ENCODE measurements around the gene BACE1.
"Not testable (repeated sequence)": the region's sequence is repeated elsewhere in the genome, so short reads cannot be mapped to it uniquely, and the experiment has no call there.

Gene BACE1

DNA sequence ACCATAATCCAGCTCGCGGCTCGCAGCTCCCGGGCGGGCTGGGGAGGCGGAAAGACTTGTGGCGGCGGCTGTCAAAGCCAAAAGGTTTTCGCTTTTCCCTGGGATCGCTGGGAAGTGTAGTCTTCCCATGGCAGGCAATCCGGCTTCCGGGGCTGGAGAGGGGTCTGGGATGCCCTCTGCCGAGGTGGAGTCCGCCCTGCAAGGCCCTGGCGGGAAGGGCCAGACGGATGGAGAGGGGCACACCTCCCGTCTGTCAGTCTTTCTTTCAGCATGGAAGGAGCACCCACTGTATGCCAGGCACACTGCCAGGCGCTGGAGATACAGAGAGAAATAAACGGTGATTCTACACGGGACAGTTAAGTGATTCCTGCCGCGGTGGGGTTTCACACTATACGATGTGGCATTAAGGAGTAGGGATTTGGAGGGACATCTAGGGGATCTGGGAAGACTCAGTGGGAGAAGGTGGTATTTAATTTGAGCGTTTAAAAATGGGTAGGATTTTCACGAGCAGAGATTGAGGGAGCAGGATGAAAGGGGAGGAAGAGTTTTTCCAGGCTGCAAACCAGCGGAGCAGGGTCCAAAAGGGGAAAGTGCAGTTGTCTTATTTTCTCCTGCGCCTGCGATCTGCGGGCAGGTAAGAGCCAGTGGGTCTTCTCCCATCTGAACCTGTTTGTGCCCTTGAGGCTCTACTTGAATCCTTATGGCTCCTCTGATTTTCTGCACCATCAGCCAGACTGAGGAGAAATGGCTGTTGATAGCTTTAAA, at the start of gene BACE1:
TSS of gene BACE1 (minus strand) at position 60 of the 765 bp plus-strand sequence. CDS start 461 bp downstream, outside the sequence.
- no peak for DNase-seq (ENCODE audit: low spot score)

- DNase-seq (ENCODE audit: low spot score): no peak
Measured at GRCh38 chr11:117361432-117361831, 45.4 kb upstream of the BACE1 start.

DNA sequence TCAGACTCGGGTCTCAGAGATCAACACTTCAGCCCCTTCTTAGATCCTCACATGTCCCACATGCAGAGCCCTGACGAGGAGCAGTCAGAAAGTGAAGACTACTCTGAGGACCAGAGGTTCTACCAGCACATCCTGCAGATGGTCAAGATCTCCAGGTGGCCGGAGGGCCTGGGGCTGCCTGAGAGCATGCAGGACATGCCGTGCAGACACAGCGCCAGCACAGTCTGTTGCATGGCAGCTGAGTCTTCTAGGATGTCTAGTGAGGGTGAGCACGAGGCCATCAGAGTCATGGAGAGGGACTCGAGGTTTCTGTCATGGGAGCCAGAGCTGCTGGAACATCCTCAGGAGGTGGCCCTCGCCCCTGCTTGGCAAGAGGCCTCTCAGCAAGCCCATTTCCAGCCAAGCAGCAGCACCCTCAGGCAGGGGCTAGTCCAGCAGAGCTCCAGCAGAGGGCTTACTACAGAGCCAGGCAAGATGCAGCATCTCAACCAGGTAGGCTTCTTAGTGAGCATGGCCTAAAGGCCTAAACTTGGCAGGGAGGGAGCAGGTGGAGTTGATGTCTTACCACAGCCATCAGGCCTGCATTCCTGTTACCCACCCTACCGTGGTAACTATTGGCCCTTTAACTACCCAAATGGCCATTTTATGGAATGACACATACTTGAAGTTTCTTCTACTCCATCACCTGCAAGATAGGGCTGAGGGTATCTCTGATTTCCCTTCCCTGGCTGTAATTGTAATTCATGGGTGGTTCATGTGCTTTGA, 40.3 kb upstream of the BACE1 start:
- no peak for DNase-seq (ENCODE audit: low spot score)

DNA sequence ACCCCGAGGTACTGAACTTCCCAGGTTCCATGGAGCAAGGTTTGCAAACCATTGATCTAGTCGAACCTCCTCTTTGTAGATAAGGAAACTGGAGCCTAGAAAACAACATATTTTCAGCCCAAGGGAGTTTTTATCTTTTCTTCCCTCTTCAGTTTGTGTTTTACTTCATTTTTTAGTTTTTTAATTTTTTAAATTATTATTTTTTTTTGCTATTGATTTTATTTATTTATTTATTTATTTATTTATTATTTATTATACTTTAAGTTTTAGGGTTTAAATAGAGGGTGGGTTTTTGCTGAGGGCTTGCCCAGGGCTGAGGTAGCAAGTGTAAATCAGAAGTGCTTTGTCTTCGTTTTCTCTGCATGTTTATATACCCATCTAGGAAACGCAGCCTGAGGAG, 38.5 kb upstream of the BACE1 start:
- no peak for DNase-seq (ENCODE audit: low spot score)

GRCh38 chr11:117345039-117345438, 29.0 kb upstream of the BACE1 start:
- DNase-seq (ENCODE audit: low spot score): no peak

- DNase-seq (ENCODE audit: low spot score): no peak
Measured at GRCh38 chr11:117337076-117337475, 21.0 kb upstream of the BACE1 start.

GRCh38 chr11:117335399-117335798, 19.3 kb upstream of the BACE1 start:
- DNase-seq (ENCODE audit: low spot score): no peak

DNA sequence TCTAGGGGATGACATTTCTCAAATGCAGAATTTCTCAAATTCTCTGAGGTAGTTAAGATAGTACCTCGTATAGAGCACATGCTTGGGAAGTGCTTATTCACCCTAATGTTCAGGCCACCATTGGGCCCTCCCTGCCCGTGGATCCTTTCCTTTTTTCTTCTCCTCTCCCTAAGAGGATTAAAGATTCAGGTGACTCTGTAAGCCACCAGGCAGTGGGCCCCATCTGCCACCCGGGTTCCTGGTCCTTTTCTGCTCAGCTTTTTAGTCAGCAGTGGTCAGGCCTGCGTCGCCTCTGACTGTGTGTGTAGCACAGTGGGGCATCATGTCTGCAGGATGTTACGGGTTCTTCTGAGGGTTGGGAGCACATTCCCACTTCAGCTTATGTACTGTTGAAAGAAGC, 18.8 kb upstream of the BACE1 start:
- DNase-seq (ENCODE audit: low spot score): no peak

- no peak for DNase-seq (ENCODE audit: low spot score)
Measured at GRCh38 chr11:117333917-117334316, 17.9 kb upstream of the BACE1 start.

- no peak for DNase-seq (ENCODE audit: low spot score)
Measured at GRCh38 chr11:117332843-117333242, 16.8 kb upstream of the BACE1 start.

DNA sequence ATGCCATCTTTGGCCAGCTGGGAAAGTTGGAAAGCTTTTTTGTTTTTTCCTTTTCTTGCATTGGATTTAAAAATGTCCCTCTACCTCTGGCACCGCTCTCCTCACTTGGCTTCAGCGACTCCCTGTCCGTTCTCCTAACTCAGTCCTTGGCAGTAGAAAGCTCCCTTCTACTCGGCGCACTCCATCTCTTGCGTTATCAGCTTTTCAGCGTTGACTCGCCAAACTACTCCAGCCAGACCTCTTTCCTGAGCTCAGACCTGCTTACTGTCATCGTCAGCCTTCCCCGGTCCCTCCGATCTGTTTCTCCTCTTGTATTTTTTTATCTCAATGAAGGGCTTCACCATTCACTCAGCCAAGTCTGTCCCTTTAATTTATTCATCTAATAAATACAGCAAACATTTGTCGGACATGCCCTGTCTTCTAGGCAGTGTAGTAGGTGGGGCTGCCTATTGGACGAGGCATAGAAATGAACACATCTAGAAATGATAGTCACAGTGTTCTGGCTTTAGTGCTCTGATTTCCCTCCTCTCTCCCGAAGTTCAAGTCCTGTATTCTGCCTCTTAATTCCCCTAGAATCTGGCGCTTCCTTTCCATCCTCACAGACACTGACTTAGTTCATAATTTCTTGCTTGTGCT, 12.4 kb upstream of the BACE1 start:
- DNase-seq (ENCODE audit: low spot score): no peak

GRCh38 chr11:117327567-117328374, 11.7 kb upstream of the BACE1 start, which contains the start of gene CEP164:
Gene CEP164, plus strand, starts transcription at chr11:117327854. Its CDS starts 10,733 bp downstream, at chr11:117338587.
- DNase-seq (ENCODE audit: low spot score): peak; percentile 98

DNA sequence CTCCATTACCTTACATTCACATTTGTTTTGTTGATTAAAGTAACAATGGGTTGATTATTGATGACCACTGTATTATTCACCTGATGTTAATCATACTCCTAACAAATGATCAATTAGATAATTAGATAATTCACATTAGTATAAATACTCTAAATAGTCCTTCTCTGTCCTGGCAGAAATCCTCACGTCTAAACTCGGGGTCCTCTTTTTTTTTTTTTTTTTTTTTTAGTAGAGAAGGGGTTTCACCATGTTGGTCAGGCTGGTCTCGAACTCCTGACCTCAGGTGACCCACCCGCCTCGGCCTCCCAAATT, 11.2 kb upstream of the BACE1 start:
- not testable (repeated sequence) for DNase-seq (ENCODE audit: low spot score)

DNA sequence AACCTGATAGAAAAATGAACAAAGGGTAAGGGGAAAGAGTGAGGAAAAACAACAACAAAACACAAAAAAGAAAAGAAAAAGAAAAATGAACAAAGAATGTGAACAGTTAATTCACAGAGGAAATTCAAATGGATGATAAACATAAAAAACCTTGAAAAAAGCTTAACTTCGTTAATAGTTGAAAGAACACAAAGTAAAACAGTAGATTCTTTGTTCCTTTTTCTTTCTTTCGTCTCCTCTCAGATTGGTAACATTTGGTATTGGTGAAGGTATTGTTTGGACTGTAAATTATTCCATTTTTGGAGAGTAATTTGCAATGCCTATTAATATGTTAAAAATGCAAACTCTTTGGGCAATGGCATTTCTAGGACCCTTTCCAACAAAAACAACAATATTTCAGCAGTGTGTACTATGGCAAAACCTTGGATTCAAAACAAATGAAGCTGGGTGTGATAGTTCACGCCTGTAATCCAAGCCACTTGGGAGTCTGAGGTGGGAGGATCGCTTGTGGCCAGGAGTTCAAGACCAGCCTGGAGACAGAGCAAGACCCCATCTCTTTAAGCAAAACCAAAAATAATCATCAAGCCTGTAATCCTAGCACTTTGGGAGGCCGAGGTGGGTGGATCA, 3.3 kb upstream of the BACE1 start:
- DNase-seq (ENCODE audit: low spot score): no peak

- no peak for DNase-seq (ENCODE audit: low spot score)
Measured at GRCh38 chr11:117318738-117319137, 2.7 kb upstream of the BACE1 start.

GRCh38 chr11:117315285-117316196, 515 bp downstream of the BACE1 start:
- DNase-seq (ENCODE audit: low spot score): peak; percentile 19

GRCh38 chr11:117314840-117315239, 1.2 kb downstream of the BACE1 start:
- no peak for DNase-seq (ENCODE audit: low spot score)

GRCh38 chr11:117313828-117314768, 2.0 kb downstream of the BACE1 start:
- no peak for DNase-seq (ENCODE audit: low spot score)

- no peak for DNase-seq (ENCODE audit: low spot score)
Measured at GRCh38 chr11:117313091-117313490, 3.0 kb downstream of the BACE1 start.
